Glutamatergic neuron (in vitro differentiated cells): ENCODE data around the gene SLC38A10. TPM values are rescaled to one million over a fixed set of nuclear protein-coding genes. Genes with fewer than 3 reads are reported as not detected.

Experiments
- DNase-seq: peaks from one replicate; pipeline ENCODE4 v3.0.0; 2022
- H3K27ac Mint-ChIP-seq: one replicate; pipeline ENCODE4 v1.8.0; 2020; ENCODE audit warnings: mild to moderate bottlenecking, mixed read lengths, inconsistent platforms; ENCODE audit not compliant: unreplicated experiment
- H3K27me3 Mint-ChIP-seq: one replicate; pipeline ENCODE4 v1.8.0; 2020; ENCODE audit warnings: mild to moderate bottlenecking, moderate library complexity, mixed read lengths, inconsistent platforms; ENCODE audit not compliant: unreplicated experiment
- H3K36me3 Mint-ChIP-seq: one replicate; pipeline ENCODE4 v1.8.0; 2020; ENCODE audit warnings: mild to moderate bottlenecking, mixed read lengths, inconsistent platforms; ENCODE audit not compliant: unreplicated experiment
- H3K4me1 Mint-ChIP-seq: one replicate; pipeline ENCODE4 v1.8.0; 2020; ENCODE audit warnings: mild to moderate bottlenecking, low read depth, mixed read lengths, inconsistent platforms; ENCODE audit not compliant: unreplicated experiment
- H3K4me3 Mint-ChIP-seq: one replicate; pipeline ENCODE4 v1.8.0; 2020; ENCODE audit warnings: mild to moderate bottlenecking, mixed read lengths, inconsistent platforms; ENCODE audit not compliant: unreplicated experiment
- H3K9me3 Mint-ChIP-seq: one replicate; pipeline ENCODE4 v1.8.0; 2020; ENCODE audit warnings: mild to moderate bottlenecking, moderate library complexity, mixed read lengths, inconsistent platforms; ENCODE audit not compliant: unreplicated experiment
- total RNA-seq: library from RNA; stranded (reverse); fragmentation: NEBNext Ultra II Directional; extraction: Animal tissue kit (Norgen Biotek cat#: 25700); gene quantifications from one replicate; pipeline ENCODE4 v1.2.1, GENCODE V29; 2021; ENCODE audit not compliant: unreplicated experiment
- TF ChIP-seq, protein P1 (sequence below): fragments of 200-600 bp; sonication (generic); IDR thresholded peaks from one replicate; pipeline ENCODE4 v1.5.0; 2021; ENCODE audit not compliant: partially characterized antibody, unreplicated experiment

The SLC38A10 gene
- total RNA-seq, 1 donor from 2014 or later: 92.4 TPM

GRCh38 chr17:81286491-81287145 lies 8.5 kb downstream of the SLC38A10 start:
- H3K36me3 Mint-ChIP-seq: no peaks in the 10 kb centered on the region
- DNase-seq: no peak
- peaks cover 2% of the 10 kb centered on the region for H3K9me3 Mint-ChIP-seq
- no peak overlapping the region for H3K4me3 Mint-ChIP-seq
- H3K4me1 Mint-ChIP-seq: peaks cover 21% of the 10 kb centered on the region
- TF ChIP-seq, protein P1, sequence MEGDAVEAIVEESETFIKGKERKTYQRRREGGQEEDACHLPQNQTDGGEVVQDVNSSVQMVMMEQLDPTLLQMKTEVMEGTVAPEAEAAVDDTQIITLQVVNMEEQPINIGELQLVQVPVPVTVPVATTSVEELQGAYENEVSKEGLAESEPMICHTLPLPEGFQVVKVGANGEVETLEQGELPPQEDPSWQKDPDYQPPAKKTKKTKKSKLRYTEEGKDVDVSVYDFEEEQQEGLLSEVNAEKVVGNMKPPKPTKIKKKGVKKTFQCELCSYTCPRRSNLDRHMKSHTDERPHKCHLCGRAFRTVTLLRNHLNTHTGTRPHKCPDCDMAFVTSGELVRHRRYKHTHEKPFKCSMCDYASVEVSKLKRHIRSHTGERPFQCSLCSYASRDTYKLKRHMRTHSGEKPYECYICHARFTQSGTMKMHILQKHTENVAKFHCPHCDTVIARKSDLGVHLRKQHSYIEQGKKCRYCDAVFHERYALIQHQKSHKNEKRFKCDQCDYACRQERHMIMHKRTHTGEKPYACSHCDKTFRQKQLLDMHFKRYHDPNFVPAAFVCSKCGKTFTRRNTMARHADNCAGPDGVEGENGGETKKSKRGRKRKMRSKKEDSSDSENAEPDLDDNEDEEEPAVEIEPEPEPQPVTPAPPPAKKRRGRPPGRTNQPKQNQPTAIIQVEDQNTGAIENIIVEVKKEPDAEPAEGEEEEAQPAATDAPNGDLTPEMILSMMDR: no peak
- H3K27me3 Mint-ChIP-seq: peaks cover 10% of the 10 kb centered on the region
- H3K27ac Mint-ChIP-seq: peak overlapping the region; percentile 28

DNA sequence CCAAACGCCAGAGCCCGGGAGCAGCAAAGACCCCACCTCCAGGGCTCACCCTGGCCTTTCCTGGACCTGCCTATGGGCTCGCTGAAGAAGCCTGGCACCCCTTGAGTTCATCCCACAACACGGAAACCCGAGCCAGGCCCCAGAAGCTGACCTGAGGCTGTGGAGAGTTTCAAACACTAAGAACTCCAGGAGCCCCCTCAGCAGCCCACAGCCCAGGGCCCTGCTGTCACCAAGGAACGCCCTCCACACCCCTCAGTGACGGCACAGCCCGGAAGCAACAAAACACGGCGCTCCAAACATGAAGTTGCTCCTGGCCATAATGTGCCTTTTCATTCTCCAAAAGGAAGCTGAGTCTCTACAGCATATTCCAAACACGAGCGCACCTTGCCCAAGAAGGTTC lies 9.2 kb downstream of the SLC38A10 start:
- Mint-ChIP-seq H3K27me3 (peaks cover 8% of the 10 kb centered on the region), H3K27ac (peak overlapping the region; percentile 28), H3K4me1 (peaks cover 21% of the 10 kb centered on the region), H3K9me3 (peaks cover 2% of the 10 kb centered on the region), H3K4me3 (no peak overlapping the region), H3K36me3 (no peaks in the 10 kb centered on the region)
- TF ChIP-seq, protein P1: no peak
- no peak for DNase-seq

DNA sequence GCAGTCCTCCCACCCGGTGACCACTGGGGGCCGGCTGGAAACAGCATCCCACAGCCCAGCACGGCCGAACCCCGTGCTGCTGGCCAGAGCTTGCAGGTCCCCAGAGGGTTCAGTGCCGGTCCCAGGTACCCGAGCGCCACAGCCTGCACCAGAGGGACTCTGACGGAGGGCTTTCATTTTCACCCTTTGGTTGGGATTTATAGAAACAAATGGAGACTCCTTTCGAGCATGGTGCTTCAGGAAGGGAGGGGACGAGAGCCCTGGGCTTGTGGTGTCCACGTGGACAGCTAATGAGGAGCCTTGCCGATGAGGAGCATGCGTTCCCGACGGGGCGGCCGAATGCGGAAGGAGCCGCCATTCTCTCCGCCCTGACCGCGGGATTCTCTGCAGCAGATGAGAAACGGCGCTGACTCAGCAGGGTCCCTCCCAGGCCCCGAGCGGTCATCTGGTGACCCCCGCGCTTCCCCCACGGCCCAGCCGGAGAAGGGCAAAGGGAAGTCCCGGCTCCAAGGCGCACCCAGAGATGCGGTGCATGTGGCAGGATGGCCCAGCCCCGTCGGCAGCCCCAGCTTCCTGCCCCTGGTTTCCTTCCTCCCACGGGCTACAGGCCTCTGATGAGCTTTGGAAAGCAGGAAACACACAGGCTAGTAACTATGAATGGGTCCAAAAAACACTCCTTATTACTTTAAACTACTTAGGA lies 9.8 kb downstream of the SLC38A10 start:
- peak; percentile 59 for DNase-seq
- peaks cover 21% of the 10 kb centered on the region for H3K4me1 Mint-ChIP-seq
- H3K4me3 Mint-ChIP-seq: peak overlapping the region; percentile 54
- peak overlapping the region; percentile 86 for H3K27ac Mint-ChIP-seq
- TF ChIP-seq, protein P1: no peak
- peaks cover 3% of the 10 kb centered on the region for H3K9me3 Mint-ChIP-seq
- H3K36me3 Mint-ChIP-seq: peaks cover 2% of the 10 kb centered on the region
- H3K27me3 Mint-ChIP-seq: peaks cover 9% of the 10 kb centered on the region

GRCh38 chr17:81282876-81283275 lies 12.2 kb downstream of the SLC38A10 start:
- Mint-ChIP-seq H3K36me3 (peaks cover 5% of the 10 kb centered on the region), H3K9me3 (peaks cover 6% of the 10 kb centered on the region)
- TF ChIP-seq, protein P1: no peak

DNA sequence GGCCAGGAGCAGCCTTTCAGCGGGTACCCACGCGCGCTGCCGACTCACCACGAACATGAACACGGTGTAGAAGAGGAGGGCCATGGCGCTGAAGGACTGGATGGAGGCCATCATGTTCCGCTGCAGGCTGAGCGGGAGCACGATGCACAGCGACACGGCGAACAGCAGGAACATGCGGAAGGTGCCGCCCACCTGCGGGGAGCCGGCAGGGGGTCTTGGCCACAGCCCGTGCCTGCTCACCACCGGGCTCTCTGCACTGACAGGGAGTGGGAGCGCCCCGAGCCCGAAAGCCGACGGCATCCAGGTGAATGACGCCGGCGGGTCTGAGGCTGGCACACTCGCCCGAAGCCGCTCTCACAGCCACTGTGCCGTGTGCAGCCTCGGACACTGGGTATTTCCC lies 13.0 kb downstream of the SLC38A10 start:
- H3K9me3 Mint-ChIP-seq: peaks cover 6% of the 10 kb centered on the region
- peaks cover 8% of the 10 kb centered on the region for H3K27me3 Mint-ChIP-seq
- DNase-seq: no peak
- TF ChIP-seq, protein P1: no peak
- H3K36me3 Mint-ChIP-seq: peaks cover 5% of the 10 kb centered on the region
- no peak overlapping the region for H3K4me3 Mint-ChIP-seq
- no peak overlapping the region for H3K27ac Mint-ChIP-seq
- peaks cover 14% of the 10 kb centered on the region for H3K4me1 Mint-ChIP-seq

More at GRCh38 chr17:81282876-81283275, 12.2 kb downstream of the SLC38A10 start:
- DNase-seq: no peak
- Mint-ChIP-seq H3K4me3 (no peak overlapping the region), H3K4me1 (peaks cover 18% of the 10 kb centered on the region), H3K27ac (no peak overlapping the region), H3K27me3 (peaks cover 7% of the 10 kb centered on the region)
